Neural crest cell (in vitro differentiated cells): ENCODE results near the gene SDK1. TPM values are rescaled to one million over a fixed set of nuclear protein-coding genes. Genes with fewer than 3 reads are reported as not detected.

Source experiments
- DNase-seq: peaks from one replicate; pipeline ENCODE4 v3.0.0; 2021; ENCODE audit warnings: low read depth, mixed read lengths, low spot score
- H3K27ac Mint-ChIP-seq: one replicate; pipeline ENCODE4 v1.8.0; 2021; ENCODE audit warnings: mild to moderate bottlenecking, mixed read lengths; ENCODE audit not compliant: unreplicated experiment
- H3K27me3 Mint-ChIP-seq: 2 replicates; pipeline ENCODE4 v1.8.0; 2021; ENCODE audit warnings: low read depth, mild to moderate bottlenecking, mixed read lengths
- H3K36me3 Mint-ChIP-seq: 2 replicates; pipeline ENCODE4 v1.8.0; 2021; ENCODE audit warnings: low read depth, mild to moderate bottlenecking, mixed read lengths
- H3K4me1 Mint-ChIP-seq: 2 replicates; pipeline ENCODE4 v1.8.0; 2021; ENCODE audit warnings: mixed read lengths
- H3K4me3 Mint-ChIP-seq: one replicate; pipeline ENCODE4 v1.8.0; 2021; ENCODE audit warnings: mild to moderate bottlenecking, mixed read lengths
- H3K9me3 Mint-ChIP-seq: 2 replicates; pipeline ENCODE4 v1.8.0; 2021; ENCODE audit warnings: mixed read lengths
- CTCF ChIP-seq: fragments of 200-600 bp; sonication (generic); conservative IDR thresholded peaks from 2 replicates; pipeline ENCODE4 v1.5.0; 2021; ENCODE audit warnings: antibody characterized with exemption, mild to moderate bottlenecking
- total RNA-seq: library from RNA; stranded (reverse); gene quantifications from 2 replicates; pipeline ENCODE4 v1.2.1, GENCODE V29; 2021

The SDK1 gene
- total RNA-seq, 1 donor from 2014 or later: 11.6 TPM

- H3K27ac Mint-ChIP-seq: no peak overlapping the region
- H3K36me3 Mint-ChIP-seq: no peaks in the 10 kb centered on the region
- DNase-seq: no peak
- no peaks in the 10 kb centered on the region for H3K27me3 Mint-ChIP-seq
- peaks cover 3% of the 10 kb centered on the region for H3K9me3 Mint-ChIP-seq
- H3K4me3 Mint-ChIP-seq: no peak overlapping the region
- TF ChIP-seq CTCF: no peak
- no peaks in the 10 kb centered on the region for H3K4me1 Mint-ChIP-seq
Measured at GRCh38 chr7:4273566-4274230, 972.6 kb downstream of the SDK1 start.

GRCh38 chr7:4274286-4274685, 973.2 kb downstream of the SDK1 start:
- Mint-ChIP-seq H3K4me1 (no peaks in the 10 kb centered on the region), H3K4me3 (no peak overlapping the region), H3K27me3 (no peaks in the 10 kb centered on the region), H3K27ac (no peak overlapping the region), H3K9me3 (peaks cover 3% of the 10 kb centered on the region), H3K36me3 (no peaks in the 10 kb centered on the region)
- TF ChIP-seq CTCF: no peak
- no peak for DNase-seq

GRCh38 chr7:4277936-4278335, 976.9 kb downstream of the SDK1 start:
- no peak overlapping the region for H3K4me3 Mint-ChIP-seq
- no peak overlapping the region for H3K27ac Mint-ChIP-seq
- H3K36me3 Mint-ChIP-seq: no peaks in the 10 kb centered on the region
- H3K9me3 Mint-ChIP-seq: peaks cover 3% of the 10 kb centered on the region
- no peak for DNase-seq
- TF ChIP-seq CTCF: no peak
- no peaks in the 10 kb centered on the region for H3K4me1 Mint-ChIP-seq
- H3K27me3 Mint-ChIP-seq: no peaks in the 10 kb centered on the region

- no peak overlapping the region for H3K4me3 Mint-ChIP-seq
- peaks cover 3% of the 10 kb centered on the region for H3K9me3 Mint-ChIP-seq
- no peaks in the 10 kb centered on the region for H3K27me3 Mint-ChIP-seq
- no peak for TF ChIP-seq CTCF
- no peaks in the 10 kb centered on the region for H3K4me1 Mint-ChIP-seq
- DNase-seq: no peak
- no peak overlapping the region for H3K27ac Mint-ChIP-seq
- no peaks in the 10 kb centered on the region for H3K36me3 Mint-ChIP-seq
Measured at GRCh38 chr7:4279216-4279615, 978.2 kb downstream of the SDK1 start.

GRCh38 chr7:4281231-4281993, 980.4 kb downstream of the SDK1 start:
- Mint-ChIP-seq H3K27me3 (no peaks in the 10 kb centered on the region), H3K4me3 (no peak overlapping the region), H3K4me1 (no peaks in the 10 kb centered on the region), H3K36me3 (no peaks in the 10 kb centered on the region), H3K9me3 (no peaks in the 10 kb centered on the region), H3K27ac (no peak overlapping the region)
- TF ChIP-seq CTCF: no peak
- DNase-seq: no peak
